Activated CD4-positive, alpha-beta T cell treated with anti-CD3 and anti-CD28 coated beads, Interleukin-2, amount 10 ng/mL, durations not matched to agents 7 days and 5 days (primary cell): Measurements from ENCODE around the gene LAMA3. TPM values are rescaled to one million over a fixed set of nuclear protein-coding genes. Genes with fewer than 3 reads are reported as not detected.

Source experiments
- CTCF ChIA-PET: fragments of 350-600 bp; sonication (Branson Sonifier 250); formaldehyde crosslinking; loops from one replicate; lab custom pipeline; 2021; ENCODE audit warnings: antibody characterized with exemption; lab: Charles Lee
- POLR2A ChIA-PET: fragments of 350-600 bp; sonication (Branson Sonifier 250); formaldehyde crosslinking; loops from one replicate; lab custom pipeline; 2021; ENCODE audit warnings: antibody characterized with exemption; lab: Charles Lee
- DNase-seq: peaks from one replicate; pipeline ENCODE4 v3.0.0-alpha.2; 2020
- H3K27ac Mint-ChIP-seq: one replicate; pipeline ENCODE4 v1.8.0; 2021; ENCODE audit warnings: mild to moderate bottlenecking, moderate library complexity, mixed read lengths
- H3K27me3 Mint-ChIP-seq: one replicate; pipeline ENCODE4 v1.8.0; 2021; ENCODE audit warnings: mixed read lengths
- H3K36me3 Mint-ChIP-seq: one replicate; pipeline ENCODE4 v1.8.0; 2021; ENCODE audit warnings: low read depth, mixed read lengths
- H3K4me1 Mint-ChIP-seq: one replicate; pipeline ENCODE4 v1.8.0; 2021; ENCODE audit warnings: mixed read lengths
- H3K4me3 Mint-ChIP-seq: one replicate; pipeline ENCODE4 v1.8.0; 2021; ENCODE audit warnings: mild to moderate bottlenecking, moderate library complexity, mixed read lengths
- H3K9me3 Mint-ChIP-seq: one replicate; pipeline ENCODE4 v1.8.0; 2021; ENCODE audit warnings: mixed read lengths
- total RNA-seq, 2 experiments: library from RNA; stranded (reverse); gene quantifications; one replicate each; pipeline ENCODE4 v1.2.3, GENCODE V29; 2021

The LAMA3 gene
- total RNA-seq, 2 experiments from 2014 or later, result 0.20 to 0.54 TPM

DNA sequence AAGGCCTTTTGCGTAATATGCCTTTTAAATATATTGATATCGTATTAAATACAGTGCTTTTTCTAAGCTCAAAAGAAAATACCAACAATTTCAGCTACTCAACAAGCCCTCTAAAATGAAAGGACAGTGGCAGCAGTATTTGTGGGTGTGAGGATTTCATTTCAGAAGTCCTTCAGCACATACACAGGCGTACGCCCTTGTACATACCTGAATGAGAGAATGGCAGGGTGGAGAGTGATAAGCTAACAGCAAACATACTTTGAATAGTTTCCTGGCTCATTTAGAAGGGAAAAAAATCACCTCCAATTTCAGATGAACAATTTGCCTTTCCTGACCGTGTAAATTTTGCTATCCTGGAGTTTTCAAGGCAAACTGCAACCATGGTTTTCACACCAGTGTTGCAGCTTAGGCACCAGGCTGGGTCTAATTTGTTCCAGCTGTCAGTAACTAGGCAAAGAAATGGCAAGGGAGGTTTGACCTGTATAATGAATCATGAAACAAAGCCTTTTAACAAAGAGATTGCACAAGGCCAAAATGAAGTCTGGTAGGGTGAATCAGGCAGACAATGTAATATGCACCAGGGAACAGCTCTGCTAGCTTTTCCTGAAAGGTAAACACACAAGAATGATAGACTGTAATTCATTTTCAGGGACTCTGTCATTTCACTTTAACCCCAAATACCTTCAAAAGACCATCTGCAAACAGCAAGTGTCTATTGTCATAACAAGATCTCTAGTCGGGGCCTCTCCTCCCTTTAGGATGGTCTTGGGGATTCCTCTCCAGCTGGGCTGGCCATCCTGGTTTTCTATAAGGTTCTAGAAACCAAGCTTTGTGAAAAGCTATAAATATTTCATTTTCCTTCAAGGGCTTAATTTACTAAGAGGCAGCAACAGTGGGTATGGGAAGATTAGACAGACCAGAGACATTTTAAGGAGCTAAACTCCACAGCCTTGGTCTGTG, 38.0 kb upstream of the LAMA3 start:
- no peak overlapping the region for H3K27ac Mint-ChIP-seq
- no peak overlapping the region for H3K4me3 Mint-ChIP-seq
- H3K9me3 Mint-ChIP-seq, result no peaks in the 10 kb centered on the region
- H3K4me1 Mint-ChIP-seq, result no peaks in the 10 kb centered on the region
- POLR2A ChIA-PET, result no interaction called here
- H3K36me3 Mint-ChIP-seq, result no peaks in the 10 kb centered on the region
- peaks cover 16% of the 10 kb centered on the region for H3K27me3 Mint-ChIP-seq
- CTCF ChIA-PET, result interaction anchor here (0.7 to 1.7 kb wide), 2 partner anchors 7 to 9 kb away, joined by 3 to 7 read pairs; no protein-coding TSS in a partner anchor
- DNase-seq, result no peak

DNA sequence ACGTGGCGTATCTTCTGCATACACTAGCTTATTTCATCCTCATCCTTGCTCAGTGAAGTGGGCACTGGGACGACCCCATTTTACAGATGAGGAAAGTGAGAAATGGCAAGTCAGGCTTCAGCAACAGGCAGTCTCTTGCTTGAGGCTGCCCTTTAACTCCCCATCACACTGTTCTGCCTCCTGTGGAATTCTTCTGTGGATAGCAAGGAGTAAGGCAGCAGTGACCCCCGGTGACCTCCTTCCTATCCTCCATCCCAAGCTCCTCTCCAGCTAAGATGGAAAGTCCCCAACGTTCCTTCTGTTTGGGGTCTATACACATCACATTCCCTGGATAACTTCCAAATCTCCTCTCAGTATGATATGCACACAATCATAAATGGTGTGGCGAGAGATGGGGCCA, 37.0 kb upstream of the LAMA3 start:
- H3K36me3 Mint-ChIP-seq, result no peaks in the 10 kb centered on the region
- POLR2A ChIA-PET, result no interaction called here

DNA sequence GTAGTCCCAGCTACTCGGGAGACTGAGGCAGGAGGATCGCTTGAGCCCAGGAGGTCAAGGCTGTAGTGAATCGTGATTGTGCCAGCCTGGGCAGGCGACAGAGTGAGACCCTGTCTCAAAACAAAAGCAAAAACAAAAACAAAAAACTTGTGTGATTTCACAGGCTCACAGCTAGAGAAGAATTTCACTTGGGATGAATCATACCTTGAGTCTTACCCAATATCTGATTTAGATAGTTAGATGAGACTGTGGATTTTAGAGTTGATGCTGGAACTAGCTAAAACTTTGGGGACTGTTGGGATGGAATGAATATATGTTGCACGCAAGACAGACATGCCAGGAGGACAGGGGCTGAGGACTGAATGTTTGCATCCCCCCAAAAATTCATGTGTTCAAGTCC, 31.0 kb upstream of the LAMA3 start:
- Mint-ChIP-seq H3K27ac (no peak overlapping the region), H3K4me3 (no peak overlapping the region), H3K9me3 (no peaks in the 10 kb centered on the region), H3K36me3 (peaks cover 4% of the 10 kb centered on the region), H3K4me1 (peaks cover 17% of the 10 kb centered on the region), H3K27me3 (peaks cover 54% of the 10 kb centered on the region)
- DNase-seq, result no peak
- ChIA-PET CTCF (interaction anchor here (1.3 kb wide), 1 partner anchor 8 kb away, joined by 3 read pairs; no protein-coding TSS in a partner anchor), POLR2A (no interaction called here)

More for the DNA sequence above, 37.0 kb upstream of the LAMA3 start:
- DNase-seq, result no peak
- Mint-ChIP-seq H3K4me1 (no peaks in the 10 kb centered on the region), H3K9me3 (no peaks in the 10 kb centered on the region), H3K27ac (no peak overlapping the region), H3K4me3 (no peak overlapping the region), H3K27me3 (peaks cover 18% of the 10 kb centered on the region)
- CTCF ChIA-PET, result no interaction called here

DNA sequence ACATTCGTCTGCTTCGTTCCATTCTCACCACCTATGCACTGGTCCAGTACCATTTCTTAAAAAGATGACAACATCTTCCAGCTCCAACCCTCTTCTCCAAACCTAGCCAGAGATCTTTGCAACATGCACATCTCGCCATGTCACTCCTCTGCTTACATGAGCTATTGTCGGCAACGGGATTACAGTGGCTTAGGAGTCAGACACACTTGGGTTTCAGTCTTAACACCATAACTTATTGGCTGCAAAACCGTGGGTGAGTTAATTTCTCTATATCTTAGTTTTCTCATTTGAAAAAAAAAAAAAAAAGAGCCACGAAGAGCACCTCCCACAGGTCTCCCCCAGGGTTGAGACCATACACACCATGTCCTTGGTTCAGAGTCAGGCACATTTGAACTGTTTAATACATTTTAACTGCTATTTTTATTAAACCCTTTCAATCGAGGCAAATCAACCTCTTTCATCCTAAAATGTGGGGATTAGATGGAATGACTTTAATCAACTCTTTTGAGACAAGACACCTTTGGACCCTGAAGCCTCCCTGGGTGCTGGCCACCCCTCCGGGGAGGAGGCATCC, 27.4 kb upstream of the LAMA3 start:
- Mint-ChIP-seq H3K4me3 (peak overlapping the region; percentile 62), H3K27me3 (peaks cover 78% of the 10 kb centered on the region), H3K27ac (peak overlapping the region; percentile 68), H3K4me1 (peaks cover 22% of the 10 kb centered on the region), H3K36me3 (peaks cover 7% of the 10 kb centered on the region), H3K9me3 (no peaks in the 10 kb centered on the region)
- ChIA-PET CTCF (interaction anchor here (0.7 to 1.9 kb wide), 3 partner anchors 9 to 705 kb away, joined by 3 to 5 read pairs (median 4); no protein-coding TSS in a partner anchor), POLR2A (no interaction called here)
- DNase-seq, result no peak

DNA sequence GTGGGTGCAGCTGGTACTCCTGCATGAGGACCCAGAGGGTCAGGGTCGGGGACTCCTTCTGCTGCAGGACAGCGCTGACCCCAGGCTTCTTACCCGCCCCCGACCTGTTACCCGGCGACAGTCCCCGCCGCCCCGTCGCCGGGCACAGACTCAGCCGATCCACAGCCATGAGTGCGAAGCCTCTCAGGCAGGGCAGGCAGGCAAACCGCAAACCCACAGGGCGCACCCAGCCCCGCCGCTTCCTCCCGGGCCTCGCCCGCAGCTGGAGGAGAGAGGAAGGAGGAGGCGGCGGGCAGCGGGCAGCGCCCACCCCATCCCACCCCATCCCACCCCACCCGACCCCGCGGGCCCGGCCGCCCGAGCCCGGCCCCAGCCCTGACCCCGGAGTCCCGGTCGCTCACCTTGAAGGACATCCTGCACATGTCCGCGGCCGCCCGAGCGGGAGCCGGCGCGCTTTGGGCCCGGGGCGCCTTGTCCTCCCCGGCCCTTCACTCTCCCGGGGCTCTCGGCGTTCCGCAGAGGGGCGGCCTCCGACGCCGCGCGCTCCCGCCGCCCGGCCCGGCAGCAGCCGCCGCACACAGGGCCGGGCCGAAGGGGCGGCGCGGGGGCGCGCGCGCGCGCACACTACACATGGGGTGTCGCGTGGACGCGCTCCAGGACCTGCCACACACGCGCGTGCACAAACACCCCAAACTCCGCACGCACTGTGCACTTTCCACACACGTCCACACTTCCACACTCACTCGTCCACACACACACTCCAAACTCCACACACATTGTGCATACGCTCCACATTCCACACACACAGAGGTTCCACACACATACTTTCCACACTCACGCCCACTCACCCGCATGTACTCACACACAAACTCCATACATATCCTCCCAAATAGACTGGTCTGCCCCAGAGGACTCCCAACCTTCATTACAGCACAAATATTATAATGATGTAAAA, 26.7 kb upstream of the LAMA3 start, which contains the start of gene ANKRD29:
TSS of gene ANKRD29 (minus strand) at position 603 of the 955 bp plus-strand sequence. CDS start at position 422, 181 bp downstream.
- H3K27ac Mint-ChIP-seq, result peak within 1 kb of the TSS; percentile 73
- DNase-seq, result peak; percentile 73
- H3K36me3 Mint-ChIP-seq, result peaks cover 7% of the 10 kb centered on the region
- peak within 1 kb of the TSS; percentile 77 for H3K4me3 Mint-ChIP-seq
- ChIA-PET POLR2A (no interaction called here), CTCF (interaction anchor here (1.9 kb wide), 1 partner anchor 8 kb away, joined by 5 read pairs; no protein-coding TSS in a partner anchor)
- peaks cover 22% of the 10 kb centered on the region for H3K4me1 Mint-ChIP-seq
- no peaks in the 10 kb centered on the region for H3K9me3 Mint-ChIP-seq
- peaks cover 77% of the 10 kb centered on the region for H3K27me3 Mint-ChIP-seq

DNA sequence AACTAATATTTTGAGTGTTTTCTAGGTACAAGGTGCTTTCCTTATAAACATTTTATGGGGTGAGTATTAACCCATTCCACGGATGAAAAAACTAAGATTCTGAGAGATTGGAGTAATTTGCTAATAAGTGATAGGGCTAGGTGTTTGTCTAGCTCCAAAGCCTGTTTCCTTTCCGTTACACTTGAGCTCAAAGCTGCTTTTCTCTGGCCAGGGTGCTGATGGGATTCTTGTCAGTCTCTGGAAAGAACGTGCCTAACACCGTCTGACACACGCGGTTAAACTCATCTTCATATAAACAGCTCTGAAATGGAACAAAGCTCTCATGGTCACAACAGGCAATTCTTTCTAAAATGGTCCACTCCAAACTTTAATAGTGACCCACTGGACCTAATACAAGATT, 24.6 kb upstream of the LAMA3 start:
- ChIA-PET CTCF (interaction anchor here (0.5 kb wide), 1 partner anchor 839 kb away, joined by 6 read pairs; no protein-coding TSS in a partner anchor), POLR2A (no interaction called here)
- no peak overlapping the region for H3K27ac Mint-ChIP-seq
- H3K27me3 Mint-ChIP-seq, result peaks cover 64% of the 10 kb centered on the region
- peaks cover 7% of the 10 kb centered on the region for H3K36me3 Mint-ChIP-seq
- H3K9me3 Mint-ChIP-seq, result no peaks in the 10 kb centered on the region
- no peak overlapping the region for H3K4me3 Mint-ChIP-seq
- no peak for DNase-seq
- peaks cover 22% of the 10 kb centered on the region for H3K4me1 Mint-ChIP-seq

DNA sequence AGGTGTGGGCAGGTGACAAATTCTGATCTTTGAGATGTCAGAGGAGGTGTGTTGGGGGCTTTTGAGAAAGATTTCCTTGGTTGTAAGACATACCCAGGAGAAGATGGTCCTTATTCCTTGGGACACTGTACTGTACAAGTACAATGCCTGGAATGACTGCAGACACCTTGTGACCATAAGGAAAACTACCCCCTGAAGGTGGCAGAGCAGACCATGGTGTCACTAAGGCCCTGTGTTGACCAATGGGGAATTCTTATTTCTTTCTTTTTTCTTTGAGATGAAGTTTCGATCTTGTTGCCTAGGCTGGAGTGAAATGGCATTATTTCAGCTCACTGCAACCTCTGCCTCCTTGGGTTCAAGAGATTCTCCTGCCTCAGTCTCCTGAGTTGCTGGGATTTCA, 22.1 kb upstream of the LAMA3 start:
- no peaks in the 10 kb centered on the region for H3K9me3 Mint-ChIP-seq

DNA sequence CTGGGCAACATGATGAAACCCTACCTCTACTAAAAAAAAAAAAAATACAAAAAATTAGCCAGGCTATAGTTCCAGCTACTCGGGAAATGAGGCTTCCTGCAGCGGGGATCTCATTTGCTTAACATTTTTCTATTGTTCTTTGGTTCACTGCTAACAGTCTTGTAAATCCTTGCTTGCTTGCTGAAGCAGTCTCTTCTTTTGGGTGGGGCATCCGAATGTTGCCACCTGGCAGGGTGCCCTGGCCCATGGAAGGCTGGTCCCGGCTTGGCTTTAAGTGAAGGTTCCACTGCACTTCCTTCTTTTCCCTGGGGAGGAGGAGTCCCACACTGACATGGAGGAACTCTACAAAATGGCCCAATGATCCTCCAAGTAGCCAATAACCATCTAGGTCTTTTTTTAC, 20.5 kb upstream of the LAMA3 start:
- H3K27ac Mint-ChIP-seq, result no peak overlapping the region
- peaks cover 31% of the 10 kb centered on the region for H3K27me3 Mint-ChIP-seq
- H3K4me3 Mint-ChIP-seq, result no peak overlapping the region
- peaks cover 3% of the 10 kb centered on the region for H3K4me1 Mint-ChIP-seq
- CTCF ChIA-PET, result no interaction called here
- no peak for DNase-seq
- H3K36me3 Mint-ChIP-seq, result no peaks in the 10 kb centered on the region
- POLR2A ChIA-PET, result no interaction called here
- no peaks in the 10 kb centered on the region for H3K9me3 Mint-ChIP-seq

More for the DNA sequence above, 22.1 kb upstream of the LAMA3 start:
- no peak for DNase-seq
- Mint-ChIP-seq H3K4me3 (no peak overlapping the region), H3K4me1 (peaks cover 13% of the 10 kb centered on the region), H3K36me3 (peaks cover 5% of the 10 kb centered on the region), H3K27me3 (peaks cover 42% of the 10 kb centered on the region), H3K27ac (no peak overlapping the region)
- ChIA-PET CTCF (interaction anchor here (0.5 kb wide), 1 partner anchor 1836 kb away, joined by 3 read pairs; no protein-coding TSS in a partner anchor), POLR2A (no interaction called here)

DNA sequence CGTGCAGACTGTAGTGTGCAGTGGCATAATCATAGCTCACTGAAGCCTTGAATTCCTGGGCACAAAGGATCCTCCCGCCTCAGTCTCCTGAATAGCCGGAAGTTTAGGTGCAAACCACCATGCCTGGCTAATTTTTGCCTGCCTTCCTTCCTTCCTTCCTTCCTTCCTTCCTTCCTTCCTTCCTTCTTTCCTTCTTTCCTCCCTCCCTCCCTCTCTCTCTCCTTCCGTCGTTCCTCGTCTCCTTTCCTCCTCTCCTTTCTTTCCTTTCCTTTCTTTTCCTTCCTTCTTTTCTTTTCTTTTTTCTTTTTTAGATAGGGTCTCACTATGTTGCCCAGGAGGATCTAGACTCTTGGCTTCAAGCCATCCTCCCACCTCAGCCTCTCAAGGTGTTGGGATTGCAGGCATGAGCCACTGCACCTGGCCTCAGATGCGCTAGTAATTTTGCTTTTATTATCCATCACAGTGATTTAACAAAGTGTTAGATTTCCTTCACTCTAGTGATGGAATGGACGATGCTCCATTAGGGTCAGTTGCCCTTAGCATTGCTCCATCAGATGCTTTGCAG, 20.0 kb upstream of the LAMA3 start:
- no peak overlapping the region for H3K27ac Mint-ChIP-seq
- no peaks in the 10 kb centered on the region for H3K36me3 Mint-ChIP-seq
- peaks cover 3% of the 10 kb centered on the region for H3K4me1 Mint-ChIP-seq
- H3K27me3 Mint-ChIP-seq, result peaks cover 29% of the 10 kb centered on the region
- no peak overlapping the region for H3K4me3 Mint-ChIP-seq
- no peaks in the 10 kb centered on the region for H3K9me3 Mint-ChIP-seq
- POLR2A ChIA-PET, result no interaction called here
- no peak for DNase-seq
- CTCF ChIA-PET, result no interaction called here

DNA sequence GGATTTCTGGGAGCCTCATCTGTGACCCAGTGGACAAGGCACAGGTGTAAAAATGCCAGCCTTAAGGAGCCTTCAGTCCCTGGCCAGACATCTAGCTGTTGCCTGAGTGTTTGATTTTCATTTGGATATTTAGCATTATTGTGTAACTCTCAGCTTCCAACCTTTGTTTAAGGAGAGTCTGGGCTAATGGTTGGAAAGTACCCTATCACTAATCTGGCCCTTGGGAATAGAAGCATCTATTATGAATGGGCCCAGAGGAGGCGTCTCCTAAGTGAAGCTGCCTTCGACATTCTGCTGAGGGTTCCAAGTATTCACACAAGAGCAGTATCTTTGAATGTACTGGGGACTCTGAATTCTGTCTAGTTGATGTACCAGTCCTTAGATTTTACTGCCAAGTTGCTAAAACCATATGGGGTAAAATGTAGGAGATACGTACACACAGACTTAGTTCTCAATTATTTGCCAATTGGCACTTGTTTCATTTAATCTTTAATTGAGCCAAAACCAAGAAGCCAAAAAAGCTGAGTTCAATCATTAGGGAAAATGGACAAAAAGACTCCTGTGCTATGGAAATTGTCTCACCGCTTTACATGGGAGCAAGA, 19.3 kb upstream of the LAMA3 start:
- Mint-ChIP-seq H3K27ac (no peak overlapping the region), H3K27me3 (peaks cover 23% of the 10 kb centered on the region), H3K9me3 (no peaks in the 10 kb centered on the region), H3K36me3 (no peaks in the 10 kb centered on the region), H3K4me1 (peaks cover 3% of the 10 kb centered on the region), H3K4me3 (no peak overlapping the region)
- ChIA-PET POLR2A (no interaction called here), CTCF (interaction anchor here (0.6 to 1.8 kb wide), 2 partner anchors 9 to 48 kb away, joined by 3 to 5 read pairs; no protein-coding TSS in a partner anchor)
- DNase-seq, result no peak

DNA sequence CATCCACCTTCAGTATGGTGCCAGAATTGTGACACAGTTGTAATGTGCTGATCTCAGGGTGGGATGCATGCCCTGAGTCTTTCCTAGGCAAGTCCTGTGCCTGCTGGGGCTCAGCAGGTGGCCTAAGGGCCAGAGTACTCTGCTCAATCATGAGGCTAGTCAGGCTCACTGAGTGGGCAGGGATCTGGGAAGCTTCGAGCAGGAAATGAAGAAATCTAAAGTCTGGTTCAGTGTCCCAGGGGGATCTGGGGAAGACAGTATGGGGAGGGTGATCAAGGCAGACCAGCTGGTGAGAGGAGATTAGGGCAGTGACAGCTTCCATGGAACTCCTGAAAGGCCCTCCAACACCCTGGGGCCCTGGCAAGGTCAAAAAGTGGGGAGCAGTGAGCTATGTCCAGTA, 17.7 kb upstream of the LAMA3 start:
- H3K27ac Mint-ChIP-seq, result no peak overlapping the region
- no peaks in the 10 kb centered on the region for H3K9me3 Mint-ChIP-seq
- H3K27me3 Mint-ChIP-seq, result peaks cover 19% of the 10 kb centered on the region
- H3K4me3 Mint-ChIP-seq, result no peak overlapping the region
- no peaks in the 10 kb centered on the region for H3K36me3 Mint-ChIP-seq
- POLR2A ChIA-PET, result no interaction called here
- CTCF ChIA-PET, result interaction anchor here (0.6 to 1.8 kb wide), 2 partner anchors 10 to 163 kb away, joined by 3 to 5 read pairs; no protein-coding TSS in a partner anchor
- no peaks in the 10 kb centered on the region for H3K4me1 Mint-ChIP-seq
- DNase-seq, result no peak
